Suppressor macrophage treated with lipopolysaccharide for 1 hour (primary cell): ENCODE data around the gene A4GALT.
"Not testable (repeated sequence)": the region's sequence is repeated elsewhere in the genome, so short reads cannot be mapped to it uniquely, and the experiment has no call there.

Experiments
- DNase-seq, 3 donors: peaks; one replicate each; pipeline ENCODE4 v3.0.0-alpha.2; 2020 to 2022

A4GALT gene

GRCh38 chr22:42740320-42740719, 19.6 kb upstream of the A4GALT start:
- peak in 1 of 3 donors; percentile 8 for DNase-seq

DNA sequence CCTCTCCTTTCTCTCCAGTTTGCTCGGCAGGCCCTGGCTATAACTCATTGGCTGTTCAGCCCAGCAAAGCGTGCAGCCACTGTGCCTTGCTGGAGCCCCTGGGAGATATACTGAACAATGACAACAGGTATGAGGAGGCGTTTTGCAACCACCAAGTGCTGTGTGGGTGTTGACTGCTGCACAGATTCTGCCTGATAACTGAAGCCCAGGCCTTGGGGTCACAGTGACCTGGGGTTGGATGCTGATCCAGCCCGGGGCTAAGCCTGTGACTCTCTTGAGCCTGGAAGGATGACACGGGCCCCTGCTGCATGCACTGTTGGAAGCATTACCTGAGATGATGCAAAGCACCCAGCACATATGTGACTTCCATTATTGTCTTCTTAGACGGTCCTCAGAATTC, 13.7 kb upstream of the A4GALT start:
- no peak for DNase-seq

DNA sequence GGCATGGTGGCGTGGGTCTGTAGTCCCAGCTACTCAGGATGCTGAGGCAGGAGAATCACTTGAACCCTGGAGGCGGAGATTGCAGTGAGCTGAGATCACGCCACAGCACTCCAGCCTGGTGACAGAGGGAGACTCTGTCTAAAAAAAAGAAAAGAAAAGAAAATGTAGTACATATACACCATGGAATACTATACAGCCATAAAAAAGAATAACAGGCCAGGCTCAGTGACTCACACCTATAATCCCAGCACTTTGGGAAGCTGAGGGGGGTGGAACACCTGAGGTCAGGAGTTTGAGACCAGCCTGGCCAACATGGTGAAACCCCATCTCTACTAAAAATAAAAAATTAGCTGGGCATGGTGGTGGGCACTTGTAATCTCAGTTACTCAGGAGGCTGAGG, 12.7 kb upstream of the A4GALT start:
- not testable (repeated sequence) for DNase-seq

DNA sequence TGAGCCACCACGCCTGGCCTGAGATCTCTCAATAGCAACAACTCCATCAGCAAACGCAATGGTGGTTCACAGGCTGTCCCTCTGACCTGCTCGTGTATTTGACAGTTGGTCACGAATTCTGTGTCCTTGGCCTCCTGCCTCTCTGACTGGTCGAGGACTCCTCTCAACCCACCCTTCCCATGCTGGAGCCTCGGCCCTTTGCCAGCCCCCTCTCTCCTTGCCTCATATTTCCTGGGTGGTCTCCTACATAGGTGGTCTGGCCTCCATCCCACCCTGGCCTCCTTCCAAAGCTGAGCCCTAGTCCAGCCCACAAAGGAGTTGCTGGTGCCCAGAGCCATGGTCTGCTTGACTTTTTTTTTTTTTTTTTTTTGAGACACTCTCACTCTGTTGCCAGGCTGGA, 11.4 kb upstream of the A4GALT start:
- peak in 1 of 3 donors; percentile 10 for DNase-seq

DNA sequence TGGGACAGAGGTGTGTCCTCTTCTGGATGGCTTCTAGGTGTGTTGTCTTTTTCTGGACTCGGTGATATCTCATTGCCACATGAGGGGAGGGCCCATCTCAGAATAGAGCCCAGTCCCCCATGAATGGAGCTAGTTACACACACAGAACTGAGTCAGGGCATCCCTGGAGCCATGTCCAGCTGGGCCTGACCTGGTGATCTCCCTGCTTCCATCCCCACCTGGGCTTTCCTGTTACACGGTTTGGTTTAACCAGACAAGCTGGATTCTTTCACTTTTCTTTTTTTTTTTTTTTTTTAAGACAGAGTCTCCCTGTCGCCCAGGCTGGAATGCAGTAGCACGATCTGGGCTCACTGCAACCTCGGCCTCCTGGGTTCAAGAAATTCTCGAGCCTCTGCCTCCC, 6.1 kb upstream of the A4GALT start:
- DNase-seq: no peak

GRCh38 chr22:42725606-42726355, 5.1 kb upstream of the A4GALT start:
- no peak for DNase-seq

DNA sequence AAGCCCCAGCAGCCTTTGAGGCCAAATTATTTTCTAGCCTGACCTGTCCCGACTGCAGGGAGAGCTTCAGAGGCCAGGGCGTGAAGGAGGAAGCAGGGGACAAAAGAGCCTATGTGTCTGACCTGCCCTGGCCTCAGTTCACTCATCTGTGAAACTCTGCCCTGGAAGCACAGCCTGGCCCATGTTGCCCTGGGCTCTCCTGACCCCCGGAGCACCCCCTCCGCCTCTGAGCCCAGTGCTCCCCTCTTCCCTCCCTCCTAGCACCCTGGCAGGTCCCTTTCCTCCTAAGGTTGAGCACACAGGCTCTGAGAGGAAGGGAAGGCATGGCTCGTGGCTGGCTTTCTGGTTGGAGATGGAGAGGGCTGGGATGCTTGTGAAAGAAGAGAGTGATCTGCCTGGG, 3.4 kb upstream of the A4GALT start:
- no peak for DNase-seq

DNA sequence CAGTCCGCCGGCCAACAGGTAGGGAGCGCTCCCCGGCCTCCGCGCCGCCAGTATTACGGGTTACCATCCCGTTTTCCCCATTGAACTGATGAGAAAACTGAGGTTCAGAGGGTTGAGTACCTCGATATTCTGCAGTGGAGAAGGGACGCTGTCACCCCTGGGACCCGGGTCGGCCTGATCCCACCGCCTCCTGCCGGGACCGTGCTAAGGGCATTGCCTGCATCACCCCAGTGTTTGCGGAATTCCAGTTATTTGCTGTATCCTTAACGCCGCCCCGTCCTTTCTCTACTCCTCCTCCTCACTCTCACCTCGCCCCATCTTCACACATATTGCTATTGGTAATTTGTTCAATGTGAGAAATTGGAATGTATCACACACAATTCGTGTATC, 370 bp upstream of the A4GALT start:
- no peak for DNase-seq

GRCh38 chr22:42719656-42720262, 911 bp downstream of the A4GALT start:
- DNase-seq: no peak

DNA sequence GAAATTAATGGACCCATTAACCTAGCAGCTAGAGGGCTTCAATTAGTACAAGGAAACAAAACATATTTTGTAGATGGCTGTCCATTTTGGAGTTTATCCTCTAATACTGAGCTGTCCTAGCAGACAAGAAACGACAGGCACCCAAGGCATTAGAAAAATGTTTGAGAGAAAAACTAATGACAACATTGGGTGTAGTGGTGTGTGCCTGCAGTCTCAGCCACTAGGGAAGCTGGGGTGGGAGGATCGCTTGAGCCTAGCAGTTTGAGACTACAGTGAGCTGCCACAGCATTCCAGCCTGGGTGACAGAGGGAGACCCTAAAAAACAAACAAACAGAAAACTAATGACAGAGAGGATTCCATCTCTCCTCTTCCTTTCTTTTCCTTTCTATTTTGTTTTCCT, 1.5 kb downstream of the A4GALT start:
- no peak for DNase-seq

DNA sequence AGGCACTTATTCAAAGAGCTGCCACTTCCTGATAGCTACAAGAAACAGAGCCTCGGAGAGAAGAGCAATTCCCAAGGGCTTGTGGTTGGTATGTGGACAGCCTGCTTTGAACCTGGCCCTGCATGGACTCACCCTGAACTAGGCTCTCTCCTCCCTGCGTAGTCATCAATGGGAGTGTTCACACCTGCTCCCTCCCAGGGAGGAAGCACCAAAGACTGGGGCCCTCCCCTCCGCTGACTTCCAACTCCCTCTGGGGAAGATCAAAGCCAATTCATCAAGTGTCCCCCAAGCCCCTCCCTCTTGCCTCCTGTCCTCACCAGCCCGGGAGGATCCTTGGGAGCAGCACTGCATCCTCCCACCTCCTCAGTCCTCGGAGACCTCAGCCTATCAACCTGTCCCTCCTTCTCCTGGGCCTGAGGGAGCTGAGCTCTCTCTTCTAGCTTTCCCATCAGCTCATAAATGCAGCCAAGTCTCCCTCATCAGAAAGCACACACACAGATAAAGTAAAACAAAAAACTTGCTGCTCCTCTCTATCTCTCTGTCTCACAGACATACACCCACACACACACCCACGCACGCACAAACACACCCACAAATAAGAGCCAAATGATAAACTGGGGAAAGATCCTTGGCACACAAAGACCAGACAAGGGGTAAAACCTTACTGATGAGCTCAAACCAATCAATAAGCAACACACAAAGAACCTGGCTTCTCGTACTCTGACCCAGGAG, 3.3 kb downstream of the A4GALT start:
- no peak for DNase-seq

DNA sequence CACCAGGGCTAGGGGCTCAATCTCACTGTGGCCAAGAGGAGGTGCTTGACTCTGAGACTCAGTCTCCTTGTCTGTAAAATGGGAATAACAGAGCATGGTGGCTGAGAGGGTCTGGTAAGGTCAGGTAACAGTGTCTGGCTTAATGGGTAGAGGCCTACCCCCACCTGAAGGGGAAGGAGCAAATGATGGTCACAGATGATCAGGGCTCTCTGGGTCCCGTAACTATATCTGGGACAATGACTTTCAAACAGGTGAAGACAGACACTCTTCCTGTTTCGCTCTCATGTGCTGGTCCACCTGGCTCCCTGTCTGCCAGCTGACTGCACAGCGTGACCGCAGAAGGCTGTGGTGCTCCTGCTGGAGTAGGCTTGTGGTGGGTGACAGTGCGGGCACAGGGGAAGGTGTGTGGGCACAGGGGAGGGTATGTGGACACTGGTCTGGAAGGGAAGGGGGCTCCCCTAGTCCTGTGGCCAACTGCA, 4.0 kb downstream of the A4GALT start:
- DNase-seq: no peak

- no peak for DNase-seq
Observed at GRCh38 chr22:42716221-42716620, 4.4 kb downstream of the A4GALT start.

DNA sequence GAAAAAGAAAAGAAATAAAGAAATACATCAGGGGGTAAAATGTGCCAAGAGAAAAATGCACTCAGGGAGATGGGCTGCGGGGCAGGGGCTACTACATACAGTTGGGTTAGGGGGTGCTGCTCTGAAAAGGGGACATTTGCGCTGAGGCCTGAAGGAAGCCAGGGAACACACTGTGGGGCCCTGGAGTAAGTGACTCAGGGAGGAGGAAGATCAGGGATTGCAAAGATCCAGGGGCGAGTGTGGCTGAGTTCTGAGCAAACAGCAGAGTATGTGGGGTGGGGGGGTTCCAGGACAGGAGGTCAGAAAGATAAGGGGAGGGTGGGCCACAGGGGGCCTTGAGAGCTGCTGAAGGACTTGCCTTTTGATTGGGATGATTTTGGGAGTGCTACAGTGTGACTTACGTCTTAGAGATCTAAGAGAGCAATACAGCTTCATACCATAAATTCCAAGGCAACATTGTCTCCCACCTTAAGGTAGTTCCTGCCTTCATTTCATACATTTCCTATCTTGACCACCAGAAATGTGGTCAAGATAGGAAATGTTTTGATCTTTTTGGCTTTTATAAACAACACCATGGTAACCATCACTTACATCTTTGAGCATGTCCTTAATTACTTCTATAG, 5.8 kb downstream of the A4GALT start:
- no peak for DNase-seq

- DNase-seq: no peak
Observed at GRCh38 chr22:42714308-42714707, 6.4 kb downstream of the A4GALT start.

- no peak for DNase-seq
Observed at GRCh38 chr22:42711895-42712837, 8.5 kb downstream of the A4GALT start.

GRCh38 chr22:42711281-42711731, 9.4 kb downstream of the A4GALT start:
- DNase-seq: no peak

DNA sequence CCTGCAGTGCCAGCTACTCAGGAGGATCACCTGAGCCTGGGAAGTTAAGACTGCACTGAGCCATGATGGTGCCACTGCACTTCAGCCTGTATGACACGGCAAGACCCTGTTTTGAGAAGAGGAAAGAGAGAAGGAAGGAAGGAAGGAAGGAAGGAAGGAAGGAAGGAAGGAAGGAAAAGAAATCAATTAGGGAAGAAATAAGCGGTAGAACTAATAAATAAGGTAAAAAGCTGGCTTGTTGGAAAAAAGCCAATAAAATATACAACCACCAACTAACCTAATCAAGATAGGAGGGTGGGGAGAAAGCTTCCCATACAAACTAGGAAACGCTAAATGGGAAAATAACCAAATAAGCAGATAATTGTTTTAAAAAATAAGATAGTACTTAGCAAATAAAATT, 12.3 kb downstream of the A4GALT start:
- DNase-seq: no peak

GRCh38 chr22:42707496-42707895, 13.2 kb downstream of the A4GALT start:
- DNase-seq: no peak

DNA sequence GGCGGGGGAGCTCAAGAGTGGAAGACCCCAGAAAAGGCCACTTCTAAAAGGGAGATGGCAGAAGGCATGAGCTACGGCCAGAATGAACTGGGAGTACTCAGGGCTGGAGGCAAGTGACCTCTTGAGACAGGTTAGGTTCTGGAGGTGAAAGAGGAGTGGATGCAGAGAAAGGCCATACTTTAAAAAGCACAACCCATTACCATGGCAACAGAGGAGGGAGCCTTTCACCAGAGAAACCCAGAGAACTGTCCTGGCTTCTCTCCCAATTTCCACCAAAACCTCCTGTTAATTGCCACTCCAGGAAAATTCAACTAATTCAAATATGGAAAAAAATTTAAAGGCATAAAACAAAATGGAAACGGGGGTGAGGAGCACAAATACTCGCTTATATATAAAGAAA, 15.8 kb downstream of the A4GALT start:
- no peak for DNase-seq

- no peak for DNase-seq
Observed at GRCh38 chr22:42702675-42703074, 18.0 kb downstream of the A4GALT start.

GRCh38 chr22:42701694-42702093, 19.0 kb downstream of the A4GALT start:
- no peak for DNase-seq
